GM13977 (cell line): ENCODE results near the gene OAS3.
A peak's percentile ranks its signal among the peaks of the same experiment; 100 is the strongest.

Source experiments
- DNase-seq: peaks from one replicate; pipeline ENCODE4 v3.0.0; 2012; ENCODE audit warnings: low spot score
- CTCF ChIP-seq: IDR thresholded peaks from 2 replicates; pipeline ENCODE4 v1.5.1; 2012; ENCODE audit warnings: mild to moderate bottlenecking, control low read depth; ENCODE audit not compliant: insufficient read depth; ENCODE audit errors: extremely low read depth, missing control alignments
- in situ Hi-C: fragments of 300-500 bp; cut with MboI; formaldehyde crosslinking; loops from one replicate; pipeline ENCODE4 v1.12.0; 2022; ENCODE audit warnings: low sequenced_read_pairs, low pct_unique_long_range_greater_than_20kb, mixed read lengths, inconsistent platforms; ENCODE audit not compliant: unreplicated experiment

OAS3 gene

GRCh38 chr12:112901271-112901670 is 37.0 kb upstream of the OAS3 start:
- TF ChIP-seq CTCF: no peak
- no peak for DNase-seq
- in situ Hi-C loops: no loop called here

GRCh38 chr12:112904571-112904970 is 33.7 kb upstream of the OAS3 start:
- in situ Hi-C loops: no loop called here
- no peak for TF ChIP-seq CTCF
- no peak for DNase-seq

- TF ChIP-seq CTCF: no peak
- in situ Hi-C loops: no loop called here
- DNase-seq: no peak
Observed at GRCh38 chr12:112905451-112906089, 32.7 kb upstream of the OAS3 start.

- in situ Hi-C loops: no loop called here
- peak; percentile 68 for DNase-seq
- no peak for TF ChIP-seq CTCF
Observed at GRCh38 chr12:112906712-112907414, 31.4 kb upstream of the OAS3 start, which contains the start of gene OAS1. Gene OAS1 (plus strand): TSS chr12:112906962. CDS start chr12:112907040, 78 bp downstream.

GRCh38 chr12:112907415-112908157 is 30.7 kb upstream of the OAS3 start:
- in situ Hi-C loops: no loop called here
- no peak for TF ChIP-seq CTCF
- peak; percentile 30 for DNase-seq

GRCh38 chr12:112908548-112908947 is 29.7 kb upstream of the OAS3 start:
- in situ Hi-C loops: no loop called here
- no peak for DNase-seq
- TF ChIP-seq CTCF: no peak
